ENCODE results near the gene GIGYF1.

- no peak for TF ChIP-seq CTCF (conservative IDR thresholded peaks at IDR 0.05 in 1 of 2, IDR thresholded peaks at IDR 0.05 in 1 of 2; ENCODE audit: extremely low read depth in 1 of 2, insufficient read depth in 1 of 2, low read depth in 1 of 2, low read length in 2 of 2)
- TF ChIP-seq EZH2 (IDR thresholded peaks at IDR 0.05; ENCODE audit: borderline replicate concordance, low read length) = no peak
Measured at GRCh38 chr7:100686822-100687211, 7.2 kb downstream of the GIGYF1 start.

Measured in mammary epithelial cell (primary cell).